HG03025 (cell line): ENCODE data around the gene SERBP1.

Experiments used
- ATAC-seq: cut with Tn5 transposase; IDR thresholded peaks from one replicate; pipeline ENCODE4 v1.9.1; 2021; ENCODE audit warnings: mild to moderate bottlenecking, moderate library complexity; ENCODE audit not compliant: unreplicated experiment, low FRiP score

SERBP1 gene

DNA sequence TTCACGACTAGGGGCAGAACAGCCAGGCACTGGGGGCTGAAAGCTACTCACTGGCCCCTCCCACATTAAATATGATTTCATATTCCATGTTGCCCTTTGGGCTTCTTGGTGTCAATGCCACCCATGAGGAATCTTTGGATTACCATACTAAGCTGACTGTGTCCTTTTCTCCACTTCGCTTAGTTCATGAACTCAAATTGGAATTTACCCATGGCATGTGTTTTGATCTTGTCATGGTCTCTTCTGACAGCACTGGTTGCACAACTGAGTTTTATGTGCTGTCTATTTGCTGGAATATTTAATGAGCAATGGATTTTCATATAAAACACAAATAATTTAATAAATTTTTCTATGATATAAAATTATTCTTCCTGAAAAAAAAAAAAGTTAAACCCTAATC is 59.2 kb downstream of the SERBP1 start:
- ATAC-seq = no peak

DNA sequence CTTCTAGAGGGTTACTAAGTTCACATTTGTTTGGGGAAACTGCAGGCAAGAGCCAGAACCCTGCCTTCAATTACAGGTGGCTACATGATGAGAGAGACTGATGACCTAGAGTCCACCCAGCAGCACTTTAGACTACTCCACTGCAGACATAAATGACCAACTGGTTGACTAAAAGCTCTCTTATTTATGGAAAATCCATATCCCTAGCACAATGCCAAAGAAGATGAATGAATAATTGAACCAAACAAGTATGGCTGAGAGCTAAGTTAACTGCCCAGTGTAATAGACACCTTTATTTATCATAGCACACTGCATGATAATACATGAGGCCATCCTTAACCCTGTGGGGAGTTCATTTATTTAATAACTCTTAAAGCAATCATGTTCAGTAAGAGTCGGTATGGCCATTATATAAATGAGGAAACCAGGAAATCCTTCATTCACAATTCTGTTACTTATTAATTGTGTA is 62.1 kb downstream of the SERBP1 start:
- no peak for ATAC-seq

DNA sequence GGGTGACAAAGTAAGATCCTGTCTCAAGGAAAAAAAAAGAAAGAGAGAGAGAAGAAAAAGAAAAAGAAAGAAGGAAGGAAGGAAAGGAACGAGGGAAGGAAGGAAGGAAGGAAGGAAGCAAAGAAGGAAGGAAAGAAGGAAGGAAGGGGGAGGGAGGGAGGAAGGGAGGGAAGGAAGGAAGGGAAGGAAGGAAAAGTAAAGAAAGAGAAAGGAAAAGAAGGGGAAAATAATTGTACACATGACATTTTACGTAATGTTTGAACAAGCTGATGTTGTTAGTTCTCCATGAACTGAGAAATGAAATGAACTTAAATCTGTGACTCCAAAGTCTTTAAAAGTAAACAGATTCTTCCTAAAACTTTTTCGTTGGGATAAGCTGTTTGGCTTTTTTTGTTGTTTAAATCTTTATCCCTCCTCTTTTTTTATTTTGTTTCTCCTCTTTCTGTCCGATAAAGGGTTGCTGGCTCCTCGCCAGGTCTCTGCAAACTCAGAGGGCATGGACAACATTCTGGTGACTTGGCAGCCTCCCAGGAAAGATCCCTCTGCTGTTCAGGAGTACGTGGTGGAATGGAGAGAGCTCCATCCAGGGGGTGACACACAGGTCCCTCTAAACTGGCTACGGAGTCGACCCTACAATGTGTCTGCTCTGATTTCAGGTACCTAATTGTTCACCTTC is 62.7 kb downstream of the SERBP1 start:
- no peak for ATAC-seq

DNA sequence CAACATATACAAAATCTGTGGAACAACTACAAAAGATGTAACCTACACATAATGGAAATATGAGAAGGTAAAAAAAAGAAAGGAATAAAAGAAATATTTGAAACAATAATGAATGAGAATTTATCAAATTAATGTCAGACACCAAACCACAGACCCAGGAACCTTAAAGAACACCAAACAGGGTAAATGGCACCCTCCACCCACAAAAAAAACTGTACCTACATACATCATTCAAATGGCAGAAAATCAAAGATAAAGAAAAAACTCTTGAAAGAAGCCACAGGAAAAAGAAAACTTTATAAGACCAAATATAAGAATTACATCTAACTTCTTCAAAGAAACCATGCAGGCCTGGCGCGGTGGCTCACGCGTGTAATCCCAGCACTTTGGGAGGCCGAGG is 68.6 kb downstream of the SERBP1 start:
- no peak for ATAC-seq

DNA sequence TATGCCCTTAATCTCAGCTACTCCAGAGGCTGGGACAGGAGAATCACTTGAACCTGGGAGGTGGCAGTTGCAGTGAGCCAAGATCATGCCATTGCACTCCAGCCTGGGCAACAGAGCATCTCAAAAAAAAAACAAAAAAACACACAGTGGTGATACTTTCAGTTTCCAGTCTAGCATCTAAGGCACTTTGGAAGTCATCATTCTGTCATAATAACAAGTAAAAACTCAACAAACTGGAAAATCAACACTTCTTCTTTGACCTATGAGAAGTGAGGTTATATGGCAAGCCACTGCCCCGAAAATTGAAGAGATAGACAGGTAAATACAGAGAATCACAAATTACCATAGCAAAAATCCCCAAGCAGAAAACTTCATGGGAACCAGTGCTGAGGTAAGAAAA is 70.6 kb downstream of the SERBP1 start:
- ATAC-seq = no peak
